Type B pancreatic cell (in vitro differentiated cells): ENCODE measurements around the gene B3GAT3. TPM values are rescaled to one million over a fixed set of nuclear protein-coding genes. Genes with fewer than 3 reads are reported as not detected.
"Not testable (repeated sequence)": the region's sequence is repeated elsewhere in the genome, so short reads cannot be mapped to it uniquely, and the experiment has no call there.

Source experiments
- DNase-seq: peaks from one replicate; pipeline ENCODE4 v3.0.0; 2021; ENCODE audit warnings: mixed read lengths; ENCODE audit not compliant: unreplicated experiment; ENCODE audit errors: extremely low spot score
- H3K27ac Mint-ChIP-seq: 2 replicates; pipeline ENCODE4 v1.8.0; 2021; ENCODE audit warnings: mild to moderate bottlenecking, mixed read lengths
- H3K27me3 Mint-ChIP-seq: 2 replicates; pipeline ENCODE4 v1.8.0; 2021; ENCODE audit warnings: mixed read lengths
- H3K36me3 Mint-ChIP-seq: 2 replicates; pipeline ENCODE4 v1.8.0; 2021; ENCODE audit warnings: mixed read lengths
- H3K4me1 Mint-ChIP-seq: one replicate; pipeline ENCODE4 v1.8.0; 2021; ENCODE audit warnings: mixed read lengths; ENCODE audit not compliant: unreplicated experiment
- H3K4me3 Mint-ChIP-seq: 2 replicates; pipeline ENCODE4 v1.8.0; 2021; ENCODE audit warnings: mild to moderate bottlenecking, mixed read lengths
- H3K9me3 Mint-ChIP-seq: 2 replicates; pipeline ENCODE4 v1.8.0; 2021; ENCODE audit warnings: mixed read lengths
- CTCF ChIP-seq: fragments of 200-600 bp; sonication (generic); conservative IDR thresholded peaks from 2 replicates; pipeline ENCODE4 v1.5.0; 2021; ENCODE audit warnings: antibody characterized with exemption, mild to moderate bottlenecking
- total RNA-seq: library from RNA; stranded (reverse); gene quantifications from 2 replicates; pipeline ENCODE4 v1.2.1, GENCODE V29; 2021; ENCODE audit warnings: low replicate concordance

Gene B3GAT3
- total RNA-seq, 1 donor from 2014 or later, result 50.0 TPM

GRCh38 chr11:62654297-62654696 lies 32.5 kb upstream of the B3GAT3 start:
- Mint-ChIP-seq H3K27me3 (no peaks in the 10 kb centered on the region), H3K4me1 (peaks cover 15% of the 10 kb centered on the region), H3K27ac (peak overlapping the region; percentile 23), H3K4me3 (peak overlapping the region; percentile 22), H3K9me3 (no peaks in the 10 kb centered on the region), H3K36me3 (no peaks in the 10 kb centered on the region)
- no peak for TF ChIP-seq CTCF
- DNase-seq, result no peak

DNA sequence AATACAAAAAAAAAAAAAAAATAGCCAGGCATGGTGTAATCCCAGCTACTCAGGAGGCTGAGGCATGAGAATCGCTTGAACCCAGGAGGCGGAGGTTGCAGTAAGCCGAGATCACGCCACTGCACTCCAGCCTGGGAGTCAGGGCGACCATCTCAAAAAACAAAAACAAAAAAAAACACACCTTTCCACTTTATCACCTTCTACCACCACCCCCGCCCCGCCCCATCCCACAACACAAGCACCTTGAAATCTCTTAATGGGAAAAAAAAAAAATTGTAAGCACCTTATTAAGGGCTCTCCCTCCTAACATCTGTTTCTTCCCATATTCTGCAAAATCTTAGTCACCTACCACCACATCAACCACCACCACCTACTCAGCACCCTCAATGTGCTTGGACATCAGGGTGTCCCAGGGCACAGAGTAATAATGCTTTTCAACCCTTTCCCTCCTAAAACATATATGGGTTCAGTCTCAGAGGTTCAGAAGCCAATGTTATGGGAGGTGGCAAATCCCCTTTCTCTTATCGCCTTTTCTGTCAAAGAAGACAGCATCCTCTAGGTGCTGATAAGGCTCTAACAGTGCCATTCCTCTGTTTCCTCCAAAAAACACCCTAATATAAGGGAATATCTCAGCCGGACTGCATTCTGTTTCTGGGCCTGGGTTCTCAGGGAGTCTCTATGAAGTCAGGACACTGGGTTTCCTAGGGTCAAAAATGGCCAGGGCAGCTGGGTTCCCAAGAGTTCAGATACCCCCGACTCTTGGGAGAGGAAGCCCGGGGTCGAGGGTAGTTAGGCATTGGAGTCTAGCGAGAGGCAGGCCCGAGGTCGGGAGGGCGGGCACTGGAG lies 30.6 kb upstream of the B3GAT3 start:
- Mint-ChIP-seq H3K4me1 (peaks cover 15% of the 10 kb centered on the region), H3K9me3 (no peaks in the 10 kb centered on the region), H3K27ac (peak overlapping the region; percentile 97), H3K4me3 (peak overlapping the region; percentile 93), H3K27me3 (no peaks in the 10 kb centered on the region), H3K36me3 (no peaks in the 10 kb centered on the region)
- no peak for TF ChIP-seq CTCF
- no peak for DNase-seq

- not testable (repeated sequence) for H3K27ac Mint-ChIP-seq, H3K4me3 Mint-ChIP-seq, H3K27me3 Mint-ChIP-seq, DNase-seq, H3K36me3 Mint-ChIP-seq, H3K9me3 Mint-ChIP-seq
- peaks cover 17% of the 10 kb centered on the region for H3K4me1 Mint-ChIP-seq
These were observed 28.5 kb upstream of the B3GAT3 start for GRCh38 chr11:62650283-62650682.

- H3K27ac Mint-ChIP-seq, result no peak overlapping the region
- no peaks in the 10 kb centered on the region for H3K9me3 Mint-ChIP-seq
- H3K36me3 Mint-ChIP-seq, result no peaks in the 10 kb centered on the region
- peak overlapping the region; percentile 11 for H3K4me3 Mint-ChIP-seq
- peaks cover 17% of the 10 kb centered on the region for H3K4me1 Mint-ChIP-seq
- DNase-seq, result no peak
- TF ChIP-seq CTCF, result no peak
- no peaks in the 10 kb centered on the region for H3K27me3 Mint-ChIP-seq
These were observed 27.7 kb upstream of the B3GAT3 start for GRCh38 chr11:62649486-62649885.

- H3K4me1 Mint-ChIP-seq, result peaks cover 17% of the 10 kb centered on the region
- no peaks in the 10 kb centered on the region for H3K36me3 Mint-ChIP-seq
- no peaks in the 10 kb centered on the region for H3K9me3 Mint-ChIP-seq
- DNase-seq, result no peak
- no peak overlapping the region for H3K4me3 Mint-ChIP-seq
- TF ChIP-seq CTCF, result no peak
- H3K27me3 Mint-ChIP-seq, result no peaks in the 10 kb centered on the region
- no peak overlapping the region for H3K27ac Mint-ChIP-seq
These were observed 27.2 kb upstream of the B3GAT3 start for GRCh38 chr11:62648967-62649364.

DNA sequence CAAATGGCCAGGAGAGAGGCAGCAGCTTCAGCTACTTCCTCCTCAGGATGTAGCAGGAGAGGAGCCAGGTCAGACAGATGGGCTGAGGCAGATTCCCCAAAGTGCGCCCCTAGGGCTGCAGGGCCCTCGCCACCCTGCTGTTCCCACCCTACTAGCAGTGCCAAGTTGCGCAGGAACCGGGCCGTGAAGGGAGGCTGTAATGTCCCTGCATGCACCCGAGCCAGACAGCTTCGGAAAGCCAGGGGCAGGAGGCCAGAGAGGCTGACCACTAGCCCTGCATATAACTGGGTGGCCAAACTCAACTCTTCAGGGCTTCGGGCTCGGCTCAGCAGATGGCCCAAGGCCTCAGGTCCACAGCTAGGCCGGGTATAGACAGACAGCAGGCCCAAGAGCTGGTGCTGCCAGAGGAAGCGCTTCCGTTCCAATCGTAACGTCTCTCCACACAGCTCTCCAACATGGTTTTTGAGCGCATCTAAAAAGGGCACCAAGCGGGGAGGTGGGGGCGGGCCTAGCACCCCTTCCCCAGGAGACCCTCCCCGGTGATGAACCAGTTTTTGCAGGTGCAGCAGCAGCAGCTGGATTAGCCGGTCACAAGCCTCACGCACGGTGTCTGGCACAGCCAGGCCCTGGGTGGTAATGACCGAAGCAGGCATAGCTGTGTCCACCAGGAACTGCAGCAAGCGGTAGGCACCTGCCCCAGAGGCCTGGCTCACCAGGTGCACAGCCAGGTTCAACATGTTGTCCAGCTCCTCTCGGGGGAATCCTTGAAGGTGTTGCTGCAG lies 26.6 kb upstream of the B3GAT3 start:
- no peak for TF ChIP-seq CTCF
- Mint-ChIP-seq H3K4me3 (no peak overlapping the region), H3K9me3 (no peaks in the 10 kb centered on the region), H3K4me1 (peaks cover 14% of the 10 kb centered on the region), H3K27ac (no peak overlapping the region), H3K36me3 (no peaks in the 10 kb centered on the region), H3K27me3 (no peaks in the 10 kb centered on the region)
- DNase-seq, result no peak
